ENCODE measurements around the gene ATOX1.
"Not testable (repeated sequence)": the region's sequence is repeated elsewhere in the genome, so short reads cannot be mapped to it uniquely, and the experiment has no call there.

Gene ATOX1

DNA sequence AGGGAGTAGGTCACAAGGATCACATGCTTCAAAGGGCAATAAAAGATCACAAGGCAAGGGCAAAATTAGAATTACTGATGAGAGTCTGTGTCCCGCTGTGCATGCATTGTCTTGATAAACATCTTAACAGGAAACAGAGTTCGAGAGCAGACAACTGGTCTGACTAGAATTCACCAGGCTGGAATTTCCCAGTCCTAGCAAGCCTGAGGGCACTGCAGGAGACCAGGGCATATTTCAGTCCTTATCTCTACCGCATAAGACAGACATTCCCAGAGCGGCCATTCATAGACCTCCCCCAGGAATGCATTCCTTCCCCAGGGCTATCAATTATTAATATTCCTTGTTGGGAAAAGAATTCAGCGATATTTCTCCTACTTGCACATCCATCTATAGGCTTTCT lies 28.8 kb downstream of the ATOX1 start:
- DNase-seq: not testable (repeated sequence)

GRCh38 chr5:151724360-151724759 lies 34.1 kb downstream of the ATOX1 start:
- DNase-seq: no peak

DNA sequence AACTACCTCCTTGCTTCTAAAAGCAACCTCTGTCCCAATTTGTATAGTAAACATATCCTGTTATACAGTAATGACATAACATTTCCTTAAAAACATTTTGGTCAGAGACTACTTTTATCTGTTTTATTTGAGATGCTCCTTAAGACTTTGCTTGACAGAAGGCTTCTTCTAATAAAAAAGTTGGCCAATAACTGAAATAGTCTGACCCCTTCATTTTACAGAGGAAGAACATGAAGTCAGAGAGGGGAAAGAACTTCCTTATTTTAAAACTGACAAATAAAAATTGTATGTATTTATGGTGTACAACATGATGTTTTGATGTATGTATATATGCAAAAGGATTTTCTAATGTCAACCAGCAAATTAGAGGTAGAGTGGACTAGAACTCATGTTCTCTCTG lies 35.9 kb downstream of the ATOX1 start:
- DNase-seq: no peak

DNA sequence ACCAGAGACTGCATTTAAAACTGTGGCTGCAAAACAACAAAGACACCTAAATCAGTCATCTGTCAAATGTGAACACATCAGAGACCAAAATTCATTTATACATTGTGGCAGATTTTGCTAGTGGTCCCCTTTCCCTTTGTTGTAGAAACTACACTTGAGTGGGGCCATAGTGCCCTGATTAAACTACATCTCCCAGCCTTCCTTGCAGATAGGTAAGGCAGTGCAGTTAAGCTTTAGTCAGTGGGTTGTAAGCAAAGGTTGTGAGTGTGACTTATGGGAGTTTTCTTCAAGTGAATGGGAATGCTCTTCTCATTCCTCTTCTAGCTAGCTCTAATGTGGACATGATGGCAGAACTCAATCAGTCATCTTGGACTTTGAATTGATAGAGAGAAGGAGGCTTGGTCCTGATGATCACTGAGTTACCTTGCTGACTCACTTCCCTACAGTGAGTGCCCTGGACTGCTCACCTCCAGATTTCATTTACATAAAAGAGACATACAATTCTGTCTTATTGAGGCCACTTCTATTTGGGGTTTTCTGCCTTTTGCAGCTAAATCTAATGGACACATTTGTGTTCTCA lies 36.5 kb downstream of the ATOX1 start:
- DNase-seq: no peak

- no peak for DNase-seq
Measured at GRCh38 chr5:151721087-151721646, 37.3 kb downstream of the ATOX1 start.

DNA sequence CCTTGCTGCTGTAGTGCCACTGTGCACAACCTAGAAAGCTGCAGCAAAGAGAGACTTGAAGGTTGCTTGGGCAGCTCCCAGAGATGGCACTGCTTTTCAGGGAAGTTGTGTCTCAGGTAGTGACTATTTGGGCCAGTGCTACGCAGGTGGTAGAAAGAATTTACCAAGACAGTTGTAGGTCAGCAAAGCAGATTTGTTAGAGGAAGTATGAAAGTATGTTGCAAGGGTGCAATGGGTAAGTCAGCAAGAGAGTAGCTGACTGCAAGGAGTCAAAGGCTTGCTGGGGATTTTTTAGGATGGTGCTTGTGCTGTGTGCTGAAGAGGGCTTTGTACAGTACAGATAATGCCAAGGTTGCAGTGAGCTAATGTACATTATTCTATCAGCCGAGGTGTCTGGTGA lies 38.2 kb downstream of the ATOX1 start:
- no peak for DNase-seq

- DNase-seq: no peak
Measured at GRCh38 chr5:151719228-151720000, 39.0 kb downstream of the ATOX1 start.

DNA sequence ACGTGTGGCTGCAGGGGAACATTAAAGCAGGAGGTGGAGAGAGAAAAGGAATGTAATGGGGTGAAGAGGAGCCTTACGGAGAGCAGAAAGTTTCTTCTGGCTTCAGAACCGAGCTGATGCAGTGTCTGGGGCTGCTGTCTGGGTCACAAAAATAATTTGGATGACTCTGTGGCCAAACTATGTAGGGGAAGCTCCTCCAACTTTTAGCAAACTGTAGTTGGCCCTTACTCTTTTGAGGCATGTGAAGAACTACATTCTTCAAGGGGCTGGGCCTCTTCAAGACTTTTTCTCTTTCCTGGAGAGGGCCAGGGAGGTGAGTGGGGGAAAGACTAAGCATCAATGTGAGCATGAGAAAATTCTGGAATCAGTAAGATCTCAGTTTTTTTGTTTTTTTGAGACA lies 39.8 kb downstream of the ATOX1 start:
- DNase-seq: no peak

DNA sequence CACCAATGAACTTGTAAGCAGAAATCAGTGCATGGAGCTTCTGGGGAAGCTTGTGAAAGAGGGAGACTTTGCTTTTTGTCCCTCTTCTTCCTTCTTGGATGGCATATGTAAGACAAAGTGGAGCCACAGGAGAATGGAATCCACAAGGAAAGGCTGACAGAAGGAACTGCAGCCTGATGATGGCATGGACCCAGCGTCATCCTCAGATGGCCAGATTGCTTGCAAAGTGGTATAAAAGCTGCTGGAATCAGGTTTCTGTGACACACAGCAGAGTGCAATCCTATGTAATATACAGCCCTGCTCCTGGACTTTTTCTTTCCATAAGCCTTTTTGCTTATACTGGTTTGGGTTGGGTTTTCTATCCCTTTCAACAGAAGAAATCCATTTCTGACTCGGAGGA lies 40.3 kb downstream of the ATOX1 start:
- no peak for DNase-seq

DNA sequence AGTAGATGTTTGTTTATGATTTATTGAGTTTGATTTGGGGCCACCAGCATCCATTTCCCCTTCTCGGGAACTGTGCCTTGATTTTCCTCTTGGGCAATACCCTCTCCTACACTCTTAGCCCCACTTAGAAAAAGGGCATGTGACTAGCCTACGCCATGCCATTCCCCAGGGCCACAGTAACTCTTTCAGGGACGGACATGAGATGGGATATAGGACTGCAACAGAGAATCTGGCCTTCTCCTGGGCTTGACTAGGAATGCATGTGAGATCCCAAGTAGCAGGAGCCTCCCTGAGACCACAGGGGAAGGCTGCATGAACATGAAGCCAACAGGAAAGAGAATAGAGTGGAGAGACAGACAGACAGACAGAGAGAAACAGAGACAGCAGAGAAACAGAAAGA lies 41.0 kb downstream of the ATOX1 start:
- no peak for DNase-seq

GRCh38 chr5:151709109-151709735 lies 49.2 kb downstream of the ATOX1 start:
- no peak for DNase-seq

DNA sequence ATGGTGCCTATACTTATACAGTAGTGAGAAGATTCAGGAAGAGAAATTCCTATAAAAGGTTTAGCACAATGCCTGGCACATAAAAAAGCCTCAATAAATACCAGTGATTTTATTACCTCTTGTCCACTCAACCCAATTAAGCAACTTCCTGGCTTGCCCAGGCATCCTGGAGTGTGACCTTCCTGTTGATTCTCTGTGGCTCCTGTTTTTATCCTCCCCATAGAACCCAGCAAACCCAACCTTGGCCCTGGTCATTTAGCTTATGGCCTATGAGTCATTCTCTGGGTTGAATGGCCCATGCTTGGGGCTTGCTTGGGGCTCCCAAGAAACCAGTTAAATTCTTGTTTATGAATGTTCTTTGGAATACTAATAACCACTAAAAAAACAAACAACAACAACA lies 50.3 kb downstream of the ATOX1 start:
- DNase-seq: no peak

DNA sequence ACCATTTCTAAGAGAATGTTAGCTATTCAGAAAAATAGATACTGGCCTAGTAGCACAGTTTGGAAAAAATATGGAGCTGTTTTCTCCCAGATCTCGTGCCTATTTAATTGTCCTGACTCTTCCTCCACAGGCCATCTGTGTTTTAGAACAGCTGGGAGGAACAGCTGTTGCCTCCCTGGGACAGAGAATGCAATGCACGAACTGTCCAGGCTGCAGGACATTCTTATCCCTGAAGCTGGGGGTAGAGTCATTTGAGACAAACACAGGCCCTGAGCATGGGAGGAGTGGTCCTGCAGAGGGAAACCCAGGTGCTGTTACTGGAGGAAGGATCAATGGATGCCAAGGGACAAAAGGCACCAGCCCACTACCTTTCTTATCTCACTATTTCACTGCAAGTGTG lies 50.9 kb downstream of the ATOX1 start:
- no peak for DNase-seq

DNA sequence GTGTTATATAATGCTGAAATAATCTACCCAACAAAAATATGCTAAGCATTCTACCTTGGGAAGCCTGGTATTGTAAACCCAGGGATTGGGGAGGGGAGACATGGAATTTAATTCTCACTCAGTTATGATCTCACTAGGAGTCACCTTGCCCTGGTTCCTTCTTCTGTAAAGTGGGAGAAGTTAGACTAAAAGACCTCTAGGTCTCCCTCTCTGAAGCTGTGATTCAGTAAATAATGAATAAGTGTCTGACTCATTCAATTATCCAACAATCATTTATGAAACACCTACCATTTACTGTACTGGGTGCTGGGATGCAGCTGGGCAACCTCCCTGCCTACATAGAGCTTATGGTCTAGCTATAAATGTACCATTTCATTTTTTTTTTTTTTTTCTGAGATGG lies 51.5 kb downstream of the ATOX1 start:
- no peak for DNase-seq

DNA sequence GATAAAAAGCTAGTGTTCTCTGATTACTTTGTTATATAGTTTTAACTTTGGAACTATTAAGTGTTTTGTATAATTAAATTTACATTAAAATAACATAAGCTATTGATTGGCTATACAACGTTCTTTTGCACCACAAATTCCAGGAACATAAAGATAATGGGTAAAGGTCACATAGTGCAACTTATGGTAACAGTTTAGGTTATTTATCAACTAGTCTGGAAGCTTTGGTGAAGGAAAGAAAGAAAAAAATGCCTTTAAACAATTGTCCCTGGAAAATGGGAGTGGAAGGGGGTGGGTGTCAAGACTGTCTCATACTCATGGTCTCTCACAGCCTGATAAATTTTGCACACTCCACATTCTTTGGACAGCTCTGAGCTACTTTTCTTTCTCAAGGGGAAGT lies 54.7 kb downstream of the ATOX1 start:
- DNase-seq: no peak

DNA sequence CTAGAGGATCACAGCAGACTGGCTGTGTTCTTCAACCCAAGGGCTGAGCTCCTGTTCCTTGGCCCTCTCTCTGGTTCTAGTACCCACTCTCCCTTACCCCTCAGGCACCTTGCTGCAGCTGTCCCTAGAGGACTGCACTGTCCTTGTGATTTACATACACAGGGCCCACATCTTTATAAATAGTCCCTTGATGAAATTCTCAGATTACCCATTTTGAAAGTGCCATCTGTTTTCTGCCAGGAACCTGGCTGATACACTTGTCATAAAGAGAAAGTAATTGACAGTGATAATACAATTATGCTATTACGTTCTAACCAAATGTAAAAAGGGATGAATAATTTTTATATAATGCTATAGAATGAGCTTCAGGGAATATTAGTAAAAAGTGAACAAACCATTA lies 55.2 kb downstream of the ATOX1 start:
- DNase-seq: no peak

DNA sequence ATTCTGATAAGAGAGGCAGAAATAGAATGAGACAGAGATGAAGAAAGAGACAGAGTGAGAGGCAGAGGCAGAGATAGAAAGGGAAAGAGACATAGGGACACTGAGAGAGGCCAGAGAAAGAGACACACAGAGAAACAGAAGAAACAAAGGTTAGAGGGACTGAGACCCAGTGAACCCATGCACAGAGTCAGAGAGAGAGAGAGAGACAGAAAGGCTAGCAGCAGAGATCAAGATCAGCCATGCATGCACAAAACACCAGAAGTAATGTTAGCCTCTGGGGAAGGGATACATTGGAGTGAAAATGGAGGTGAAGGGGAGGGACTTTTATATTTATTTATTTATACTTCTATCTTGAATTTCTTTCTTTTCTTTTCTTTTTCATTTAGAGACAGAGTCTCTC lies 57.6 kb downstream of the ATOX1 start:
- DNase-seq: no peak

DNA sequence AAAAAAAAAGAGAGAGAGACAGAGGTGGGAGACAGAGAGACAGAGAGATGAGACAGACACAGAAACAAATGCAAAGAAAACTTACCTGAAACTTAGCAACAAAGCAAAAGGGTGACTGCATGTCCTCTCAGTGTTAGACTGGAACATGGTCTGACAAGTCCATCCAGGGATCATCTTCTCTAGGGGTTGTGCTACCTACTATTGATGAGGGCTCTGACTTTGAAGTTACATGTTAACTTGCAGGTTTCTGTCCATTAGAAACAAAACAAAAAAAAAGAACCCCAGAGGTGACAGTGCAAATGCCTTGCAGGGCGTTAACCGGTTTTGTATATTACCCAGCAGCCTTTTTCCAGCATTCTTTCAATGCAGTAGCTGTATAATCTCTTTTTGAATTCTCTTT lies 58.1 kb downstream of the ATOX1 start:
- no peak for DNase-seq

DNA sequence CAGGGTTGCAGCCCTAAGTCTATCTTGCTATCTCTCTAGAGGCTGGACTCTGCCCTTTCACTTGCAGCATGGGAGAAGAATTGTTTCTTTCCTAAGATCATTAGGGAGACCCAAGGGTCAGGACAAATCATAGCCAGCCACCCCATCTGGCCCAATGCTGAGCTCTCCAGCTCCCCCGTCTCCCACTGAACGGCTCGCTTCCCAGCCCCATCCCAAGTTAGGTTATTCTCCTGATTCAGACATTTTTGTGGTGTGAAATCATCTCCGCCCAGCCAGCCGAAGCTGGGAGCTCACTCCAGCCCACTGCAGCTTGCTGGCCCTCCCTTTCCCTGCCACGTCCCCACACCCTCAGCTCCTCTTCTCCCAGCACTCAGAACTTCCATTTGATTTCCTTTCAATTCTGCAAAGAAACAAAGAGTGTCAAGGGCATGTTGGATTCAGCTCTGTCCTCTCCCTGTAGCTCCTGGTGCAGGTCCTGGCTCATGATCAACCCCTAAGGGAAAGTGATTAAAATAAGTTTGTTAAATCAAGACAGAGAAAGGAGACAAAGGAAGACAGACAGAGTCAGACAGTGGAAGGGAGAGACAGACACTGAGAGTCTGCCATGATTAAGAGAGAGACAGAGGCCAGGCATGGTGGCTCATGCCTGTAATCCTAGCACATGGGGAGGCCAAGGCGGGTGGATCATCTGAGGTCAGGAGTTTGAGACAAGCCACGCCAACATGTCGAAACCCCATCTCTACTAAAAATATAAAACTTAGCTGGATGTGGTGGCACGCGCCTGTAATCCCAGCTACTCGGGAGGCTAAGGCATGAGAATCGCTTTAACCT lies 59.1 kb downstream of the ATOX1 start:
- no peak for DNase-seq

- not testable (repeated sequence) for DNase-seq
Measured at GRCh38 chr5:151698081-151698480, 60.4 kb downstream of the ATOX1 start.

DNA sequence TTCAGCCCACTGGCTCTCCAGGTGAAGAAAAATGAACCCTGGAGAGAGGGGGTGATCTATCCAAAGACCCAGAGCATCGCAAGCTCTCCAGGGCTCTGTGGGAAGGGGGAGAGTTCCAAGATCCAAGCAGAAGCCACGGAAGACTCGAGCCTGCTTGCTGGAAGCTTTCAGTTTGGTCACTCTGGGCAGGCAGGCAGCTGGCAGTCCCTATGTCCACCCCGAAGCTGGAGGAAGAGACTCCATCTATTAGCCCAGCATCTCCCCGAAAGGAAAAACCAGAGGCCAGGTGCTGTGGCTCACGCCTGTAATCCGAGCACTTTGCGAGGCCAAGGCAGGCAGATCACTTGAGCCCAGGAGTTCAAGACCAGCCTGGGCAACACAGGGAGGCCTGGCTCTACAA lies 61.0 kb downstream of the ATOX1 start:
- no peak for DNase-seq

- DNase-seq: no peak
Measured at GRCh38 chr5:151696470-151697061, 61.9 kb downstream of the ATOX1 start.

DNA sequence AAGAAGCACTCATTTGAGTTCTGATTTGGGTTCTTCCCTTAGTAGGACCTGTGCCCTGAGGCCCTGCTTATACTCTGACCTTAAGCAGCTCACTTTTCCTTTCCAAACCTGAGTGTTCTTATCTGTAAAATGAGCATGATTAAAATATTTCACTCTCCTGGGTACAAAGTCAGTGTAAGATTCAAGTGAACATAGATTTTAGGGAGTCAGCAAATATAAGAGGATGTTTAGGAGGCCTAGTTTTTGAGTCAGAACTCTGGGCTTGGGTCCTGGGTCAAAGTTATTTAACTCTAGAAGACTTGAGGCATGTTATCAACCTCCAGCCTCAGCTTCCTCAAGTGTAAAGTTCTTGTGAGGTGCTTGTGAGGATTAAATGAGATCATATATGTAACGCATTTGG lies 63.0 kb downstream of the ATOX1 start:
- DNase-seq: no peak
